Fibroblast of mammary gland (primary cell): Measurements from ENCODE around the gene ANKRD44.
A peak's percentile ranks its signal among the peaks of the same experiment; 100 is the strongest.

Experiments
- DNase-seq: peaks from one replicate; pipeline ENCODE4 v3.0.0-alpha.2; 2010; ENCODE audit warnings: low read depth
- H3K4me3 ChIP-seq: 2 replicates; pipeline ENCODE4 v1.5.1; 2011; ENCODE audit warnings: low read depth, mild to moderate bottlenecking, low read length, moderate library complexity; ENCODE audit not compliant: control insufficient read depth
- CTCF ChIP-seq: conservative IDR thresholded peaks from 2 replicates; pipeline ENCODE4 v1.5.1; 2011; ENCODE audit warnings: low read depth, low read length, inconsistent platforms; ENCODE audit not compliant: control insufficient read depth, insufficient read depth

Gene ANKRD44

DNA sequence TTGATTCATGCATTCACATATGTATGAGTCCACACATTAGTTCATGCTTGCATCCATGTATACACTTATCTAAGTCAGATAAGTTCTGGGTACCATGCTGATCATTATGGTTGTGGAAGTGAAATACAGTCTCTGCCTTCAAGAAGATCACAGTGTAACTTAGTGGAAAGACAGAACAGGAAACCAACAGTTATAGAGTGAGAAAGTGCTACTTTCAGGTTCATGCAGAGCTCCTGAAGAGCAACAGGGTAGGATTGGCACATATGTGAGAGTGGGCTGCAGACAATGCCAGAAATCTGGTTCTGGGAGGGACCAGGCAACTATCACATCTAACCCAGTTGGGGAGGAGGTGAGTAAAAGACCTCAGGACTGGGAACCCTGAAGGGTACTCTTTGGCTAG, 348.7 kb downstream of the ANKRD44 start:
- H3K4me3 ChIP-seq: no peak overlapping the region
- TF ChIP-seq CTCF: no peak

DNA sequence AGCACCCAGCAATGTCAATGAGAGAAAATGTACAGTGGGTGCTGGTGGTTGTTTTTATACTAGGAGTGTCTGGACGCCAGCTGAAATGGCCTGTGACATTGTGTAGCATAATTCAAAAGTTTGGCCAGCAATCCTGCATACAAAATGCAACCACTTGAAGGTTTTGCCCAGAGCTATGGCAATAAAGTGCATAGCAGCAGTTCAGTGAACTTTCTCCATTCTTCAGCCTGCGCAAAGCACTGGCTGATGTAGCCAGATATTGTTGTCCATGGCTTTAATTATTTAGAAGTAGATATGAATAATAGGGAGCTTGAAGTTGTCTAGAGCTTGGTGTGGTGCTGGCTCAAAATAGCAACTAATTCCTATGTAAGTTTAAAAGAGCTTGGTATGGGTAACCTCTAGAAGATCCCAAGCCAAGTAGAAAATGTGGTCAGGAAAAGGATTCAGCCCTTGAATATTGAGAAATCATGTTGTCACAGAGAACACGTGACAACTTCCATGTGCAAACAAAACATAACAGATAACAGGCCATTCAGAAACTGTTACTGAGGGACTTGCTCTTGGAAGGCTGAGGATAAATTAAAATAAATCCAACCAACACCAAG, 350.7 kb downstream of the ANKRD44 start:
- TF ChIP-seq CTCF: no peak
- no peak overlapping the region for H3K4me3 ChIP-seq
- peak; percentile 34 for DNase-seq

More for the DNA sequence above, 348.7 kb downstream of the ANKRD44 start:
- DNase-seq: no peak

DNA sequence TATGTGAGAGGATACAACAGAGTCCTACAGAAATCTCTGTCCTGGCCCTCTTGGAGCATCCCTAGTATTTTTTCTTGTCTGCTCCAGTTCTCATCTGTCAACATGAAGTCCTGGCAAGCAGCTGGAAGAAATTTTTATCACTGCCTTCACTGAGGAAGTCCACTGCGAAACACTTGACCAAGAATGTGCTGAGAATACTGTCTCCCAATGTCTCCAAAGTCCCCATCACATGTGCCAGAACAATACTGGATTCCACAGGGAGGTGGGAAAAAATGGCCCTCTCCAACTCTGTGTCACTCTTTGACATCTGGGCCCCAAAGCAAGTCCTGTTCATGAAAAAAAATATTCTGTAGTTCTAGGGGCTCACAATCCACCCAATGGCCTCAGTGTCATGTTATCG, 351.3 kb downstream of the ANKRD44 start:
- TF ChIP-seq CTCF: no peak

DNA sequence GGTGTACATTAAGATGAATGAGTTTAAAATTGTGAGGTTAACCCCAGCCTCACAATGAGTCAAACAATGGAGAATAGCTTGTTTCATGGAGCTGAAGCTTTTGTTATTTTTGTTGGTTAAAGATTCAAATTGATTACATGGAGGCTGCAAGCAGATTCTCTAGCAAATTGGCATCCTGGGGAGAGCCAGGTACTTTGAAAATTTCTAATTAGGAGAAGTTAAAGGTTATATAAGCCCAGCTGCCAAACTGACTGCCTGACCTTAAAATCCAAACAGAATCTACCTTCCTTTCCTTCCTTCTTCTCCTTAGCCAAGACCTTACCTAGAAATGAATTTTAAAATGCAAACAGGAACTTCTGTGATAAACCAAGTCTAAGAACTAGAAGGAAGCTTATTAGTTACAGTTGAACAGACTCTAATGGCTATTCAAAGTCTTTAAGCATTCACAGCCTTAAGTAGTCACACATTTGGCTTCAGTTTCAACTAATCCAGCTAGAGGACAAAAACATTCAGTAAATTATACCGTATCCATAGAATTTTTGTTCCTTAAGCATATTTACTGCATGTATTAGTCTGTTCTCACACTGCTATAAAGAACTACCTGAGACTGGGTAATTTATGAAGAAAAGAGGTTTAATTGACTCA, 352.6 kb downstream of the ANKRD44 start:
- DNase-seq: no peak
- no peak for TF ChIP-seq CTCF
- H3K4me3 ChIP-seq: no peak overlapping the region

More for the DNA sequence above, 351.3 kb downstream of the ANKRD44 start:
- no peak overlapping the region for H3K4me3 ChIP-seq
- no peak for DNase-seq

DNA sequence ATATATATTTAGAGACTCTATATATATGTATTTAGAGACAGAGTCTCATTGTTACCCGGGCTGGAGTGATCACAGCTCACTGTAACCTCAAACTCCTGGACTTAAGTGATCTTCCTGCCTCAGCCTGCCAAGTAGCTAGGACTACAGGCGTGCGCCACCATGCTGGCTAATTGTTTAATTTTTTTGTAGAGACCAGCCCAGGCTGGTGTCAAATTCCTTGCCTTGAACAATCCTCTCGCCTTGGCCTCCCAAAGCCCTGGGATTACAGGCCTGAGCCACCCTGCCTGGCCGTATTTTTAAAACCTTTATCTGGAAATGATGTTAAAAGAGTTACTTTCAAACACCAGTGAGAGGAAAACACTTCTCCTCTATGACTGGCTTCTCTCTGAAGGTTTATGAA, 353.1 kb downstream of the ANKRD44 start:
- H3K4me3 ChIP-seq: no peak overlapping the region
- no peak for TF ChIP-seq CTCF

GRCh38 chr2:196956069-196956468, 354.5 kb downstream of the ANKRD44 start:
- no peak for DNase-seq
- no peak overlapping the region for H3K4me3 ChIP-seq
- no peak for TF ChIP-seq CTCF

More for the DNA sequence above, 353.1 kb downstream of the ANKRD44 start:
- no peak for DNase-seq

DNA sequence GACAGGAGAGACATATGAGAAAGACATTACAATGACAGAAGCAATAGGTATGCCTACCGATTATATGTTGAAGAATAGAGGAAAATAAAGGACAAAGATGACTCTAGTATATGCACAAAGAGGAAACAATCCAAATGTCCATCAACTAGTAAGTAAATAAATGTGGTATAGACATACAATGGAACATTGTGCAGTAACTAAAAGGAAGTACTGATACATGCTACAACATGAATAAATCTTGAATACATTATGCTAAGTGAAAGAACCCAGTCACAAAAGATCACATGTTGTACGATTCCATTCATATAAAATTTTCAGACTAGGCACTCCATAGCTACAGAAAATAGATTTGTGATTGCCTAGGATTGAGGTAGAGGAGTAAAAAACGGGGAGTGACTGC, 355.5 kb downstream of the ANKRD44 start:
- no peak for TF ChIP-seq CTCF
- no peak for DNase-seq

More for the DNA sequence above, 355.5 kb downstream of the ANKRD44 start:
- H3K4me3 ChIP-seq: no peak overlapping the region
